HFF-Myc (cell line): ENCODE measurements around the gene PIEZO1.

Experiments used
- DNase-seq: peaks from one replicate; pipeline ENCODE4 v3.0.0-alpha.2; 2011; ENCODE audit warnings: low read depth; ENCODE audit errors: extremely low read depth
- H3K4me3 ChIP-seq: replicated peaks from 2 replicates; pipeline ENCODE4 v1.5.1; 2011; ENCODE audit warnings: low read depth, mild to moderate bottlenecking, control low read depth, low read length
- TF ChIP-seq, protein P1 (sequence below): IDR thresholded peaks from 2 replicates; pipeline ENCODE4 v1.5.1; 2012; ENCODE audit warnings: mild to moderate bottlenecking, low read depth, low read length, control low read depth; ENCODE audit errors: missing control alignments

Gene PIEZO1

DNA sequence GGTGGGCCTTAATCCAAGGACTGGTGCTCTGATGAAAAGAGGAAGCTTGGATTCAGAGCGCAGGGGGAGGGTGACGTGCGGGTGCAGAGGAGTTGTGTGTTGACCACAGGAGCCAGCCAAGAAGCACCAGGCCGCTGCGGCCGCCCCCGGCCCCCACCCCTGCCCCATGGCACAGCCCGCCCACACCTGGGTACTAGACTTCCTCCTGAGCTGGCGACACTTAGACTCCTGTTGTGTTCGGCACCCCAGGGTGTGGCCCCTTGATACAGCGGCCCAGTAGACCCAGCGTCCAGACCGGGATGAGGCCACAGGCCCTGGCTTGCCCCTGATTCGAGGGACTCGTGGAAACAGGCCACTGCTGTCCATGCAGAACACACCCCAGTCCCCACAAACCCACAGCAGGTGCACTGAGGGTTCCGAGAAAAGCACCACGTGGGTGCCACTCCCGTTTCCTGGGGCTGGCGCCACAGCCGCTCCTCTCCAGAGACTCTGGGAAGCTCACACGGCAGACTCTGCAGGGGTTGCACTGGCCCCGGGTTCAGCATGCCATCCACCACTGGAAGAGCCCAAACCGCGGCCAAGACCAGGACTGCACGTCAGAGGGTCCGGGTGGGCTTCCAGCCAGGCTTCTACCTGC, 93.0 kb downstream of the PIEZO1 start:
- H3K4me3 ChIP-seq: no peak overlapping the region
- no peak for DNase-seq
- TF ChIP-seq, protein P1, sequence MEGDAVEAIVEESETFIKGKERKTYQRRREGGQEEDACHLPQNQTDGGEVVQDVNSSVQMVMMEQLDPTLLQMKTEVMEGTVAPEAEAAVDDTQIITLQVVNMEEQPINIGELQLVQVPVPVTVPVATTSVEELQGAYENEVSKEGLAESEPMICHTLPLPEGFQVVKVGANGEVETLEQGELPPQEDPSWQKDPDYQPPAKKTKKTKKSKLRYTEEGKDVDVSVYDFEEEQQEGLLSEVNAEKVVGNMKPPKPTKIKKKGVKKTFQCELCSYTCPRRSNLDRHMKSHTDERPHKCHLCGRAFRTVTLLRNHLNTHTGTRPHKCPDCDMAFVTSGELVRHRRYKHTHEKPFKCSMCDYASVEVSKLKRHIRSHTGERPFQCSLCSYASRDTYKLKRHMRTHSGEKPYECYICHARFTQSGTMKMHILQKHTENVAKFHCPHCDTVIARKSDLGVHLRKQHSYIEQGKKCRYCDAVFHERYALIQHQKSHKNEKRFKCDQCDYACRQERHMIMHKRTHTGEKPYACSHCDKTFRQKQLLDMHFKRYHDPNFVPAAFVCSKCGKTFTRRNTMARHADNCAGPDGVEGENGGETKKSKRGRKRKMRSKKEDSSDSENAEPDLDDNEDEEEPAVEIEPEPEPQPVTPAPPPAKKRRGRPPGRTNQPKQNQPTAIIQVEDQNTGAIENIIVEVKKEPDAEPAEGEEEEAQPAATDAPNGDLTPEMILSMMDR: no peak

DNA sequence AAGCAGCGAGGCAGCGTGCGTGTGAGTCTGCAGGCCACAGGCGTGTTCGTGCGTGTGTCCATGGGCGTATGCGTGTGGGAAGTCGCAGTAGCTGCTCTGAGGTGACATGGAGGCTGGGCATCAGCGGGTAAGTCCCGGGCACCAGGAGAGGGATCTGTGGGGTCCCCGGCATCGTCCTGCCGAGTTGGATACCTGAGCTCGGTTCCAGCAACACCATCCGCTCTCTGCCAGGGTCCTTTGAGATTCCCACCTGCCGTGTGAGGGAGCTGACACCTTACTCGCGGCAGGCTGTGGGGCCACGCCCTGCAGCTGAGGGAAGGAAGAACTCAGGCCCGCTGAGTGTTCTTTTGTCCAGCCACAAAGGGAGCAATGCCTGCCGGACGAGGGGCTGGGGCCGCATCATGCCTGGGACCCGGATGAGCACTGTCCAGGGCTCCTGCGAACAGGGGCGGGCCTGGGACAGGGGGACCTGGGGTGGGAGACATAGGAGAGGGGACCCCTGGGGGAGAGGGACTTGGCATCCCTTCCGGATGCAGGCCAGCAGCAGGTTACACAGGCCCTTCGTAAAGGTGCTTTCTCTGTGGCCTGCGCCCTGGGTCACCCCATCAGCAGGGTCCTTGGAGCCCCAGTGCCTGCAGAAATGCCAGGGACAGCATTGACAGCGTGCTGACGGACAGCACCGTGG, 93.7 kb downstream of the PIEZO1 start:
- no peak for DNase-seq
- TF ChIP-seq, protein P1: no peak
- H3K4me3 ChIP-seq: no peak overlapping the region

DNA sequence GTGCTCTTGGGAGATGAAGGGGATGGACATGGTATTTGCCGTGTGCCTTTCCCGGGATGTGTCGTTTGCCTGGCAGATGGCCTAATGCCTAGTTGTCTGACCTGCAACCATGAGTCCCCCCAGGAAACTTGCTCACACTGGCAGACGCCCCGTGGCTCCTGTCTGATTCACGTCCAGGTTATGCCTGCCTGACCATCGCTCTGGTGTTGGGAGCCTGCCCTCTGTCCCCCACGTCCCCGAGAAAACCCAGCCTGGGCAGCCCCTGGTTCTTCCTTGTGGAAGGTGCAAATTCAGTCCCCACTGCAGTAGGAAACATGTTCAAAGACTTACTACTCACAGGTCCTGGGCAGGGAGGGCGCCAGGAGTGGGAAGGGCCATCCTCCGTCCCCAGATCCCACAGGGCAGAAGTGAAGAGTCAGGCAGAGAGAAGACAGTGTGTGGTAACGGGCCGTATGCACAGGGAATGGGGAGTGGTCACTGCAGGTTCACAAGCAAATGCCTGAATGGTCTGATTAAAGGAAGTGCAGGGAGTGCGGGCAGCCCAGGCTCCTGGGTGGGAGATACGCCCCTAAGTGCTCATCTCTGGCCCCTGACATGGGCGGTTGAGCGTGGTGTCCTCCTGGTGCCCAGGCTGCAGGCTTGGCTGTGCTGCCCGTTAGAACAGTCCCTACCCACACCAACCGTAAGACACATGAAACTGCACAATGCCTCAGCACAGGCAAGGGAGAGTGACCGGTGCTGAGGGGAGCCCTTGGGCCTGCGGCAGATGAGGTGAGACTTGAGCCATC, 94.5 kb downstream of the PIEZO1 start:
- DNase-seq: no peak
- TF ChIP-seq, protein P1: no peak
- no peak overlapping the region for H3K4me3 ChIP-seq

DNA sequence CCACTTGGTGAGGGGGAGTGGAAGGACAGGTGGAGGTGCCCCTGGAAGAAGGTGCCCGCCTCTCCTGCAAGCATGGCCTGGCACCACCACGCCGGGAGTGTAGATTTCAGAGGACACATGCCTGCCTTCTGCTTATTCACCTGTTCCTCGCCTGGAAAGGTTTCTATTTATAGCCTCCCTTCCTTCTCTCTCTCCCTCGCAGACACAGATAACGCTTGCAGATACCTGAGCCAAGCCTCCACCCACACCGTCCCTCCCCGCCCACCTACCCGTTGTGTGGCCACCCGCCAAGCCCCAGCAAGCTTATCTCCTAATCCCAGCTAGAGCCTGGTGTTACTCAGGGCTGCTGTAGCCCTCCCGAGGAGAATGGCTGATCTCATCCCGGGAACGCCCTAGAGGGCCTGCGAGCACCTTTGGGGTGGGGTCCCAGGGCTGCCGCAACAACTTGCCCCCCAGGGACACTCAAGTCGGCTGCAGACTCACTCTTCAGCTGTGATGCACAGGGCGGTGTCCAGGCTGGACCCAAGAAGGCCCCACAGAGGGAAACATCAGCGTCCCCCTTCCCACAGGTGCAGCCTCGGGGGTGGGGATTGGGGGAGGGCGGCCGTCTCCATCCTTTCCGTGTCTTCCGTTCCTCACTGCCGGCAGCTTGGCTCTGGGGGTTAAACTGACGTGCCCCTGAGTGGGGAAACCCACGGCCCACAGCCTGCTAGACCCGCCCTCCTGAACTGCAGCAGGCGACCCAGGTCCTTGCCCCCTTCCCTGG, 96.8 kb downstream of the PIEZO1 start:
- TF ChIP-seq, protein P1: no peak
- no peak overlapping the region for H3K4me3 ChIP-seq
- no peak for DNase-seq

DNA sequence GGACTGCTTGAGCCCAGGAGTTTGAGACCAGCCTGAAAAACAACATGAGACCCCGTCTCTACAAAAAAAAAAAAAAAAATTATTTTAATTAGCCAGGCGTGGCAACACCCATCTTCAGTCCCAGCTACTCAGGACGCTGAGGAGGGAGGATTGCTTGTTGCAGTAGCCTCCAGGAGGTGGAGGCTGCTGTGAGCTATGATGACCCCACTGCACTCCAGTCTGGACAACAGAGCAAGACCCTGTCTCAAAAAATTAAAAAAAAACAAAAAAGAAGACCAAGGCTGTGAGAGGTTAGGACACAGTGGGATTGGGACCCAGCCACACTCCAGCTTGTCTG, 97.4 kb downstream of the PIEZO1 start:
- TF ChIP-seq, protein P1: no peak
- no peak for DNase-seq
- no peak overlapping the region for H3K4me3 ChIP-seq

DNA sequence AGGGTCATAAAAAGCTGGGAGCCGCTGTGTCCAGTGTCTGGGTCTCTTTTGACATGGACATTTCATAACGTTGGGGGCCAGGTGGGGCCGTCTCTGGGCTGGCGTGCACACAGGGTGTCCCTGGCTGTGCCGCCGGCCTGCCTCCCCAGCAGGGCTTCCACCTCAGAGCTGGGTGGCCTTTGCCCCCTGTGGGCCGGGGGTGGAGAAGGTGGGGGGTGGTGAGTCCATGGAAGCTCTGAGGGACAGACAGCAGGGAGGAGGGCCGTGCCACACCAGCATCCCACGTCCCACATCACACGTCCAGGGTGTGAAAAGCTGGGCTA, 97.8 kb downstream of the PIEZO1 start:
- no peak overlapping the region for H3K4me3 ChIP-seq
- DNase-seq: no peak
- TF ChIP-seq, protein P1: no peak
